ENCODE data around the gene PLEKHM3.

PLEKHM3 gene

DNA sequence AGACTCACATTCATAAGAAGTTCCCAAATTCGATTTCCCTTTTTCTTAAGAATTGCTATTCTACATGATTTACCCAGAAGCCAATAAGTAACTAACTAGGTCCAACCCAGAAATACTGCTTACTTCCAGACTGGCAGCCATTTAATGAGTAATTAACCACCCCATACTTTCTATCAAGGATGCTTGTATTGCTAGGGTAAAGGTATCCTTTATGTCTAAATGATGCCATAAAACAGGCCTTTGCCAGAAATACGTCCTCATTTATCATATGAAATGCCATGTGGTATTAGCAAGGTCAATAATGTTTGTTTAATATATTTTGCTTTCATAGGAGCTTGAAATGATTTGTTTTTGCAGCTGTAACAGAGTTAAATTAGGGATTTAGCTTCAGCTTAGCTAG is 56.1 kb downstream of the PLEKHM3 start:
- Histone ChIP-seq H3K9ac (ENCODE audit: low read length) (no peak overlapping the region), H3K4me3 (ENCODE audit: insufficient read depth in 1 of 2, low read depth in 1 of 2, low read length in 2 of 2) (no peak overlapping the region), H4K8ac (ENCODE audit: low read length) (no peak overlapping the region), H3K27ac (ENCODE audit: low read length, poor library complexity, severe bottlenecking) (no peak overlapping the region), H2BK15ac (ENCODE audit: low read depth, poor library complexity, severe bottlenecking) (no peak overlapping the region), H3K27me3 (ENCODE audit: control insufficient read depth in 1 of 2, insufficient read depth in 1 of 2, low read length in 2 of 2) (no peaks in the 10 kb centered on the region), H3K9me3 (ENCODE audit: control insufficient read depth, low read length) (no peaks in the 10 kb centered on the region), H3K4me2 (ENCODE audit: low read length, poor library complexity, severe bottlenecking) (no peak overlapping the region), H2BK5ac (ENCODE audit: low read depth, low read length, poor library complexity, severe bottlenecking) (no peak overlapping the region), H3K36me3 (ENCODE audit: control insufficient read depth in 1 of 2, insufficient read depth in 2 of 2, low read depth in 1 of 2, low read length in 2 of 2) (no peaks in the 10 kb centered on the region), H2AFZ (ENCODE audit: low read depth, low read length) (no peak overlapping the region), H4K91ac (ENCODE audit: low read length) (no peak overlapping the region), H2AK5ac (ENCODE audit: low read length, severe bottlenecking) (no peak overlapping the region), H3K23ac (ENCODE audit: low read length in 2 of 2) (no peak overlapping the region), H3K4me1 (ENCODE audit: control insufficient read depth, insufficient read depth, low read depth, low read length) (no peaks in the 10 kb centered on the region), H3K14ac (ENCODE audit: low read length in 2 of 2) (no peak overlapping the region), H3K79me1 (replicated peaks; ENCODE audit: low read length, poor library complexity, severe bottlenecking) (peaks cover 5% of the 10 kb centered on the region), H2BK12ac (ENCODE audit: low read length in 2 of 2) (no peak overlapping the region), H2BK120ac (ENCODE audit: low read depth, low read length) (no peak overlapping the region), H3K18ac (ENCODE audit: low read depth in 1 of 2, low read length in 2 of 2) (no peak overlapping the region), H3K4ac (ENCODE audit: low read depth in 1 of 2, low read length in 2 of 2) (no peak overlapping the region)
- 68% methylated on average over 1 of the region's 2 CpGs for WGBS
- no peak for DNase-seq

GRCh38 chr2:207967121-207967520 is 58.2 kb downstream of the PLEKHM3 start:
- Histone ChIP-seq H3K14ac (ENCODE audit: low read length in 2 of 2) (no peak overlapping the region), H3K4me3 (ENCODE audit: insufficient read depth in 1 of 2, low read depth in 1 of 2, low read length in 2 of 2) (no peak overlapping the region), H3K9me3 (ENCODE audit: control insufficient read depth, low read length) (peaks cover 2% of the 10 kb centered on the region), H3K79me1 (replicated peaks; ENCODE audit: low read length, poor library complexity, severe bottlenecking) (peaks cover 5% of the 10 kb centered on the region), H3K4ac (ENCODE audit: low read depth in 1 of 2, low read length in 2 of 2) (no peak overlapping the region), H3K23ac (ENCODE audit: low read length in 2 of 2) (no peak overlapping the region), H4K91ac (ENCODE audit: low read length) (no peak overlapping the region), H3K18ac (ENCODE audit: low read depth in 1 of 2, low read length in 2 of 2) (no peak overlapping the region), H2BK12ac (ENCODE audit: low read length in 2 of 2) (no peak overlapping the region), H3K27ac (ENCODE audit: low read length, poor library complexity, severe bottlenecking) (no peak overlapping the region), H4K8ac (ENCODE audit: low read length) (no peak overlapping the region), H3K27me3 (ENCODE audit: control insufficient read depth in 1 of 2, insufficient read depth in 1 of 2, low read length in 2 of 2) (no peaks in the 10 kb centered on the region), H3K4me1 (ENCODE audit: control insufficient read depth, insufficient read depth, low read depth, low read length) (no peaks in the 10 kb centered on the region), H2BK5ac (ENCODE audit: low read depth, low read length, poor library complexity, severe bottlenecking) (no peak overlapping the region), H3K4me2 (ENCODE audit: low read length, poor library complexity, severe bottlenecking) (no peak overlapping the region), H2AK5ac (ENCODE audit: low read length, severe bottlenecking) (no peak overlapping the region), H2BK15ac (ENCODE audit: low read depth, poor library complexity, severe bottlenecking) (no peak overlapping the region), H3K36me3 (ENCODE audit: control insufficient read depth in 1 of 2, insufficient read depth in 2 of 2, low read depth in 1 of 2, low read length in 2 of 2) (peaks cover 0 to 2% of the 10 kb centered on the region in 2 experiments), H3K9ac (ENCODE audit: low read length) (no peak overlapping the region), H2AFZ (ENCODE audit: low read depth, low read length) (no peak overlapping the region), H2BK120ac (ENCODE audit: low read depth, low read length) (no peak overlapping the region)
- no peak for DNase-seq
- WGBS, result no CpG with 5 or more reads among the region's 3 CpGs

DNA sequence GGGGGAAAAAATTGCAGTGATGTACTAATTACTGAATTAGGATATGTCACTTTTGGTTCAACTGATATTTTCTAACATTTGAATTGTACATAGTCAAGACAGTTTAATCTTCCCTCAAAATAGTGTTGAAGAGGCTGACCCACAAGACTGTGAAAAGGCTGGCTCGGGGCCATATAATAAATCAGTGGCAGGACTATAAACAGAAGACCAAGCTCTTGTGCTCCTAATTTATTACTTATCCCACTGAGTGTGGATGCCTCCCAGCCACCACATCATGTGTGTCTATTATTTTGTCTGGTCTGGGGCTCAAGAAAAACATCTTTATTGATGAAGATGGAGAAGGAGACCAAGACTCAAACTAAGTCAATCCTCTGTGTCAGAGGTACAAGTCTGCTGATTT is 64.4 kb downstream of the PLEKHM3 start:
- peaks cover 2% of the 10 kb centered on the region for H3K9me3 ChIP-seq (ENCODE audit: control insufficient read depth, low read length)
- H4K91ac ChIP-seq (ENCODE audit: low read length), result no peak overlapping the region

GRCh38 chr2:207960090-207960489 is 65.2 kb downstream of the PLEKHM3 start:
- no peak overlapping the region for H3K14ac ChIP-seq (ENCODE audit: low read length in 2 of 2)
- no peak overlapping the region for H3K18ac ChIP-seq (ENCODE audit: low read depth in 1 of 2, low read length in 2 of 2)
- 63% methylated on average over 1 of the region's 1 CpG for WGBS

More for the DNA sequence above, 64.4 kb downstream of the PLEKHM3 start:
- H3K27ac ChIP-seq (ENCODE audit: low read length, poor library complexity, severe bottlenecking), result no peak overlapping the region
- H3K18ac ChIP-seq (ENCODE audit: low read depth in 1 of 2, low read length in 2 of 2), result no peak overlapping the region
- H3K27me3 ChIP-seq (ENCODE audit: control insufficient read depth in 1 of 2, insufficient read depth in 1 of 2, low read length in 2 of 2), result no peaks in the 10 kb centered on the region
- no peak overlapping the region for H3K4ac ChIP-seq (ENCODE audit: low read depth in 1 of 2, low read length in 2 of 2)
- H3K9ac ChIP-seq (ENCODE audit: low read length), result no peak overlapping the region
- no peak overlapping the region for H3K4me2 ChIP-seq (ENCODE audit: low read length, poor library complexity, severe bottlenecking)
- no peak overlapping the region for H4K8ac ChIP-seq (ENCODE audit: low read length)
- WGBS, result 11% methylated on average over 1 of the region's 1 CpG
- no peak overlapping the region for H3K23ac ChIP-seq (ENCODE audit: low read length in 2 of 2)
- H3K4me1 ChIP-seq (ENCODE audit: control insufficient read depth, insufficient read depth, low read depth, low read length), result no peaks in the 10 kb centered on the region
- H3K14ac ChIP-seq (ENCODE audit: low read length in 2 of 2), result no peak overlapping the region
- no peak overlapping the region for H2BK12ac ChIP-seq (ENCODE audit: low read length in 2 of 2)
- no peaks in the 10 kb centered on the region for H3K79me1 ChIP-seq (replicated peaks; ENCODE audit: low read length, poor library complexity, severe bottlenecking)
- H2BK15ac ChIP-seq (ENCODE audit: low read depth, poor library complexity, severe bottlenecking), result no peak overlapping the region
- DNase-seq, result peak; percentile 5
- no peak overlapping the region for H3K4me3 ChIP-seq (ENCODE audit: insufficient read depth in 1 of 2, low read depth in 1 of 2, low read length in 2 of 2)
- no peak overlapping the region for H2AFZ ChIP-seq (ENCODE audit: low read depth, low read length)
- no peak overlapping the region for H2BK120ac ChIP-seq (ENCODE audit: low read depth, low read length)
- H3K36me3 ChIP-seq (ENCODE audit: control insufficient read depth in 1 of 2, insufficient read depth in 2 of 2, low read depth in 1 of 2, low read length in 2 of 2), result peaks cover 0 to 5% of the 10 kb centered on the region in 2 experiments
- no peak overlapping the region for H2BK5ac ChIP-seq (ENCODE audit: low read depth, low read length, poor library complexity, severe bottlenecking)
- no peak overlapping the region for H2AK5ac ChIP-seq (ENCODE audit: low read length, severe bottlenecking)

More at GRCh38 chr2:207960090-207960489, 65.2 kb downstream of the PLEKHM3 start:
- Histone ChIP-seq H3K4me2 (ENCODE audit: low read length, poor library complexity, severe bottlenecking) (no peak overlapping the region), H4K91ac (ENCODE audit: low read length) (no peak overlapping the region), H3K4ac (ENCODE audit: low read depth in 1 of 2, low read length in 2 of 2) (no peak overlapping the region), H2AFZ (ENCODE audit: low read depth, low read length) (no peak overlapping the region), H3K9ac (ENCODE audit: low read length) (no peak overlapping the region), H2AK5ac (ENCODE audit: low read length, severe bottlenecking) (no peak overlapping the region), H2BK15ac (ENCODE audit: low read depth, poor library complexity, severe bottlenecking) (no peak overlapping the region), H3K27me3 (ENCODE audit: control insufficient read depth in 1 of 2, insufficient read depth in 1 of 2, low read length in 2 of 2) (no peaks in the 10 kb centered on the region), H3K79me1 (replicated peaks; ENCODE audit: low read length, poor library complexity, severe bottlenecking) (no peaks in the 10 kb centered on the region), H3K27ac (ENCODE audit: low read length, poor library complexity, severe bottlenecking) (no peak overlapping the region), H3K36me3 (ENCODE audit: control insufficient read depth in 1 of 2, insufficient read depth in 2 of 2, low read depth in 1 of 2, low read length in 2 of 2) (peaks cover 0 to 5% of the 10 kb centered on the region in 2 experiments), H3K4me3 (ENCODE audit: insufficient read depth in 1 of 2, low read depth in 1 of 2, low read length in 2 of 2) (no peak overlapping the region), H4K8ac (ENCODE audit: low read length) (no peak overlapping the region), H2BK5ac (ENCODE audit: low read depth, low read length, poor library complexity, severe bottlenecking) (no peak overlapping the region), H2BK120ac (ENCODE audit: low read depth, low read length) (no peak overlapping the region), H3K9me3 (ENCODE audit: control insufficient read depth, low read length) (peaks cover 2% of the 10 kb centered on the region), H3K4me1 (ENCODE audit: control insufficient read depth, insufficient read depth, low read depth, low read length) (no peaks in the 10 kb centered on the region), H2BK12ac (ENCODE audit: low read length in 2 of 2) (no peak overlapping the region), H3K23ac (ENCODE audit: low read length in 2 of 2) (no peak overlapping the region)
- DNase-seq, result no peak
